IMR-90 (cell line): ENCODE measurements around the gene SYT2. TPM values are rescaled to one million over a fixed set of nuclear protein-coding genes. Genes with fewer than 3 reads are reported as not detected.

Experiments
- ATAC-seq: fragments of 200-7000 bp; cut with Tn5 transposase; 2 replicates; pipeline ENCODE4 v1.9.1; 2020; ENCODE audit warnings: low read depth, mild to moderate bottlenecking, moderate library complexity
- BruUV-seq: library from RNA; stranded (reverse); fragments of 400-500 nt; replicated peaks from 2 replicates; lab custom pipeline; 2021; lab: Mats Ljungman, UMichigan
- CTCF ChIA-PET: fragments of 300-600 bp; formaldehyde crosslinking; extraction: SDS; loops from one replicate; lab custom pipeline; 2021; ENCODE audit warnings: antibody characterized with exemption; lab: Yijun Ruan, JAX
- POLR2A ChIA-PET: fragments of 300-600 bp; sonication (Branson Sonifier 250); formaldehyde crosslinking; loops from one replicate; lab custom pipeline; 2022; ENCODE audit warnings: antibody characterized with exemption; ENCODE audit not compliant: unreplicated experiment; lab: Charles Lee
- DNase-seq: peaks from one replicate; pipeline ENCODE4 v3.0.0; 2013
- H2AFZ ChIP-seq: replicated peaks from 2 replicates; pipeline ENCODE3; 2013; ENCODE audit warnings: low read length, mild to moderate bottlenecking; ENCODE audit not compliant: poor library complexity
- H2AK5ac ChIP-seq: 2 replicates; pipeline ENCODE4 v1.6.1; 2013; ENCODE audit warnings: low read depth, low read length, inconsistent platforms
- H2AK9ac ChIP-seq: replicated peaks from 2 replicates; pipeline ENCODE3; 2013; ENCODE audit warnings: mild to moderate bottlenecking, low read depth, low read length, moderate library complexity; ENCODE audit not compliant: poor library complexity
- H2BK120ac ChIP-seq: 2 replicates; pipeline ENCODE4 v1.6.1; 2013; ENCODE audit warnings: low read depth, low read length, inconsistent platforms
- H2BK15ac ChIP-seq: 3 replicates; pipeline ENCODE4 v1.6.1; 2013; ENCODE audit warnings: low read depth, low read length, inconsistent platforms
- H2BK20ac ChIP-seq: 2 replicates; pipeline ENCODE4 v1.6.1; 2013; ENCODE audit warnings: low read depth, mild to moderate bottlenecking, inconsistent platforms, low read length, moderate library complexity
- H2BK5ac ChIP-seq: 2 replicates; pipeline ENCODE4 v1.6.1; 2013; ENCODE audit warnings: mild to moderate bottlenecking, low read depth, low read length, inconsistent platforms; ENCODE audit not compliant: poor library complexity, severe bottlenecking
- H3K14ac ChIP-seq: replicated peaks from 2 replicates; pipeline ENCODE4 v1.6.1; 2013; ENCODE audit warnings: low read depth, low read length, inconsistent platforms
- H3K18ac ChIP-seq: 2 replicates; pipeline ENCODE4 v1.6.1; 2013; ENCODE audit warnings: low read depth, low read length, control low read depth
- H3K23ac ChIP-seq: 2 replicates; pipeline ENCODE4 v1.6.1; 2013; ENCODE audit warnings: low read depth, low read length, inconsistent platforms
- H3K27ac ChIP-seq: 2 replicates; pipeline ENCODE4 v1.5.1; 2013; ENCODE audit warnings: mild to moderate bottlenecking, control low read depth, low read length; ENCODE audit not compliant: insufficient read depth
- H3K27me3 ChIP-seq: 2 replicates; pipeline ENCODE4 v1.6.1; 2013; ENCODE audit warnings: low read length; ENCODE audit not compliant: control insufficient read depth, insufficient read depth
- H3K36me3 ChIP-seq: 2 replicates; pipeline ENCODE4 v1.6.1; 2013; ENCODE audit warnings: low read length, mixed read lengths; ENCODE audit not compliant: control insufficient read depth, insufficient read depth
- H3K4ac ChIP-seq: 2 replicates; pipeline ENCODE4 v1.6.1; 2013; ENCODE audit warnings: low read depth, low read length, inconsistent platforms
- H3K4me1 ChIP-seq: 2 replicates; pipeline ENCODE4 v1.6.1; 2013; ENCODE audit warnings: low read length, mixed read lengths; ENCODE audit not compliant: control insufficient read depth, insufficient read depth
- H3K4me2 ChIP-seq: 2 replicates; pipeline ENCODE4 v1.6.1; 2013; ENCODE audit warnings: low read depth, mild to moderate bottlenecking, control low read depth, low read length, moderate library complexity
- H3K4me3 ChIP-seq: 2 replicates; pipeline ENCODE4 v1.5.1; 2013; ENCODE audit warnings: low read depth, mild to moderate bottlenecking, control low read depth, low read length, moderate library complexity; ENCODE audit not compliant: insufficient read depth
- H3K56ac ChIP-seq: 2 replicates; pipeline ENCODE4 v1.6.1; 2013; ENCODE audit warnings: low read length, inconsistent platforms; ENCODE audit not compliant: insufficient read depth; ENCODE audit errors: extremely low read depth
- H3K79me1 ChIP-seq, 2 experiments: 2 replicates each; pipeline ENCODE4 v1.6.1; 2013; ENCODE audit warnings: low read length in 2 of 2, inconsistent platforms in 1 of 2, low read depth in 1 of 2
- H3K9ac ChIP-seq: 2 replicates; pipeline ENCODE4 v1.6.1; 2013; ENCODE audit warnings: low read depth, low read length, control low read depth
- H3K9me1 ChIP-seq: 2 replicates; pipeline ENCODE4 v1.6.1; 2013; ENCODE audit warnings: low read length, inconsistent platforms; ENCODE audit not compliant: insufficient read depth
- H3K9me3 ChIP-seq: 2 replicates; pipeline ENCODE4 v1.6.1; 2013; ENCODE audit warnings: low read length; ENCODE audit not compliant: control insufficient read depth, insufficient read depth
- H4K20me1 ChIP-seq: 2 replicates; pipeline ENCODE4 v1.6.1; 2013; ENCODE audit warnings: low read length, inconsistent platforms; ENCODE audit not compliant: insufficient read depth
- H4K5ac ChIP-seq: 2 replicates; pipeline ENCODE4 v1.6.1; 2013; ENCODE audit warnings: mild to moderate bottlenecking, low read depth, low read length, control low read depth
- H4K8ac ChIP-seq, 2 experiments: 2 replicates each; pipeline ENCODE4 v1.6.1; 2013; ENCODE audit warnings: low read depth in 2 of 2, low read length in 2 of 2, control low read depth in 1 of 2, inconsistent platforms in 1 of 2
- H4K91ac ChIP-seq: 2 replicates; pipeline ENCODE4 v1.6.1; 2013; ENCODE audit warnings: low read depth, low read length, inconsistent platforms; ENCODE audit not compliant: insufficient read depth
- BHLHE40 ChIP-seq: fragments of 150-350 bp; IDR thresholded peaks from 2 replicates; pipeline ENCODE4 v1.6.1; 2016; ENCODE audit warnings: mild to moderate bottlenecking, low read depth, low read length
- CHD1 ChIP-seq: IDR thresholded peaks from 2 replicates; pipeline ENCODE4 v1.6.1; 2012; ENCODE audit warnings: low read depth, low read length, improper control_type of control experiment
- CTCF ChIP-seq: conservative IDR thresholded peaks from 2 replicates; pipeline ENCODE4 v1.5.1; 2012; ENCODE audit warnings: mild to moderate bottlenecking, low read depth, low read length, improper control_type of control experiment
- MXI1 ChIP-seq: IDR thresholded peaks from 2 replicates; pipeline ENCODE4 v1.6.1; 2012; ENCODE audit warnings: low read depth, mild to moderate bottlenecking, low read length, moderate library complexity, borderline replicate concordance
- NFE2L2 ChIP-seq: fragments of 150-350 bp; IDR thresholded peaks from 2 replicates; pipeline ENCODE4 v1.6.1; 2016; ENCODE audit warnings: low read depth, mild to moderate bottlenecking, low read length
- POLR2A ChIP-seq: IDR thresholded peaks from 2 replicates; pipeline ENCODE4 v1.6.1; 2012; ENCODE audit warnings: mild to moderate bottlenecking, low read depth, low read length
- RAD21 ChIP-seq: IDR thresholded peaks from 2 replicates; pipeline ENCODE4 v1.6.1; 2012; ENCODE audit warnings: low read length, improper control_type of control experiment
- RCOR1 ChIP-seq: IDR thresholded peaks from 2 replicates; pipeline ENCODE4 v1.6.1; 2012; ENCODE audit warnings: mild to moderate bottlenecking, low read length, improper control_type of control experiment; ENCODE audit not compliant: insufficient replicate concordance
- WGBS, 2 experiments: methylation state at CpG; one replicate each; pipeline versions ENCODE4 v1.1.5 to v1.1.7; 2013; ENCODE audit warnings: missing lambda C conversion rate in 2 of 2; ENCODE audit not compliant: insufficient read length in 1 of 2; ENCODE audit errors: extremely low coverage in 2 of 2; 5-methylcytosine and 5-hydroxymethylcytosine counted together
- dilution Hi-C: fragments of 300-500 bp; cut with HindIII; formaldehyde crosslinking; loops from one replicate; pipeline ENCODE4 v1.14.3; 2018; ENCODE audit warnings: low sequenced_read_pairs; ENCODE audit not compliant: unreplicated experiment
- in situ Hi-C: fragments of 300-500 bp; cut with MboI; formaldehyde crosslinking; loops from 3 replicates; pipeline ENCODE4 v1.14.3; 2019; ENCODE audit warnings: low sequenced_read_pairs, inconsistent platforms, mixed read lengths
- intact Hi-C: fragments of 100-400 bp; cut with micrococcal nuclease; formaldehyde crosslinking; loops from 2 replicates; pipeline ENCODE4 v1.10.0; 2022
- polyA plus RNA-seq, 3 experiments: library from polyadenylated mRNA; depleted of rRNA; stranded (reverse); fragments of >200 nt; gene quantifications; 2 replicates each; pipeline ENCODE4 v1.2.3, GENCODE V29; 2012; ENCODE audit warnings: low replicate concordance in 1 of 3
- total RNA-seq: library from RNA; depleted of rRNA; stranded (reverse); fragments of >200 nt; gene quantifications from 2 replicates; pipeline ENCODE4 v1.2.3, GENCODE V29; 2012

The SYT2 gene
- total and polyA plus RNA-seq, 2 of the 4 experiments (the other 2 are of a cell fraction) = under 0.01 TPM

GRCh38 chr1:202680586-202681352 is 29.5 kb downstream of the SYT2 start:
- POLR2A ChIA-PET = no interaction called here
- dilution Hi-C loops = no loop called here

More at GRCh38 chr1:202680586-202681352, 29.5 kb downstream of the SYT2 start:
- BruUV-seq = no TSS peak
- CTCF ChIA-PET = interaction anchor here (1.1 kb wide), 1 partner anchor 12 kb away, joined by 3 read pairs; no protein-coding TSS in a partner anchor
- no peak overlapping the region for H3K4ac ChIP-seq
- H4K91ac ChIP-seq = no peak overlapping the region
- H3K27me3 ChIP-seq = peaks cover 70% of the 10 kb centered on the region
- peaks cover 7% of the 10 kb centered on the region; the same call in 1 of the 2 replicates for H3K9me3 ChIP-seq
- ATAC-seq = no peak
- no peak overlapping the region for H2AFZ ChIP-seq
- H3K36me3 ChIP-seq = no peaks in the 10 kb centered on the region
- H2BK15ac ChIP-seq = no peak overlapping the region
- no peaks in the 10 kb centered on the region for H4K20me1 ChIP-seq
- H4K8ac ChIP-seq = no peak overlapping the region
- no peak overlapping the region for H2BK5ac ChIP-seq
- H3K9me1 ChIP-seq = no peaks in the 10 kb centered on the region
- H3K79me1 ChIP-seq = no peaks in the 10 kb centered on the region
- no peak overlapping the region for H2BK20ac ChIP-seq
- H3K23ac ChIP-seq = no peak overlapping the region
- H3K14ac ChIP-seq = no peak overlapping the region
- no peak overlapping the region for H3K4me3 ChIP-seq
- H4K5ac ChIP-seq = no peak overlapping the region
- H2AK9ac ChIP-seq = no peak overlapping the region
- intact Hi-C loops (no loop called here), in situ Hi-C loops (no loop called here)
- H3K56ac ChIP-seq = no peak overlapping the region
- H2BK120ac ChIP-seq = no peak overlapping the region
- H3K4me2 ChIP-seq = no peak overlapping the region
- no peak overlapping the region for H3K18ac ChIP-seq
- no peak for DNase-seq
- no peak overlapping the region for H3K27ac ChIP-seq
- H3K4me1 ChIP-seq = no peaks in the 10 kb centered on the region
- WGBS, 2 experiments = no CpG with 5 or more reads among the region's 2 CpGs
- H3K9ac ChIP-seq = no peak overlapping the region
- no peak for TF ChIP-seq RAD21
- no peak for TF ChIP-seq BHLHE40
- no peak for TF ChIP-seq CTCF
- no peak for TF ChIP-seq POLR2A
- no peak for TF ChIP-seq RCOR1
- no peak for TF ChIP-seq NFE2L2
- no peak for TF ChIP-seq CHD1
- no peak for TF ChIP-seq MXI1
- H2AK5ac ChIP-seq = no peak overlapping the region
